HT1080 (cell line): Measurements from ENCODE around the gene ELFN2. TPM values are rescaled to one million over a fixed set of nuclear protein-coding genes. Genes with fewer than 3 reads are reported as not detected.

ENCODE experiments used
- DNase-seq: peaks from one replicate; pipeline ENCODE4 v3.0.0-alpha.2; 2015; ENCODE audit warnings: low read depth
- total RNA-seq: library from RNA; depleted of rRNA; stranded (reverse); fragments of >200 nt; shearing (Covaris generic); gene quantifications from 2 replicates; pipeline ENCODE4 v1.2.3, GENCODE V29; 2014

ELFN2 gene
- total RNA-seq, 1 experiment from 2014 or later = 7.0 TPM

- no peak for DNase-seq
Observed at GRCh38 chr22:37390075-37390474, 37.2 kb downstream of the ELFN2 start.

GRCh38 chr22:37388538-37388937 is 38.7 kb downstream of the ELFN2 start:
- no peak for DNase-seq

- DNase-seq = no peak
Observed at GRCh38 chr22:37387793-37388192, 39.5 kb downstream of the ELFN2 start.

GRCh38 chr22:37386441-37386840 is 40.8 kb downstream of the ELFN2 start:
- no peak for DNase-seq

GRCh38 chr22:37384691-37385090 is 42.6 kb downstream of the ELFN2 start:
- no peak for DNase-seq

- no peak for DNase-seq
Observed at GRCh38 chr22:37383341-37383740, 43.9 kb downstream of the ELFN2 start.

GRCh38 chr22:37381489-37381888 is 45.8 kb downstream of the ELFN2 start:
- DNase-seq = no peak

GRCh38 chr22:37379722-37380121 is 47.6 kb downstream of the ELFN2 start:
- no peak for DNase-seq

- DNase-seq = no peak
Observed at GRCh38 chr22:37379085-37379484, 48.2 kb downstream of the ELFN2 start.

- peak; percentile 44 for DNase-seq
Observed at GRCh38 chr22:37378642-37379058, 48.6 kb downstream of the ELFN2 start.

- no peak for DNase-seq
Observed at GRCh38 chr22:37377927-37378326, 49.4 kb downstream of the ELFN2 start.

GRCh38 chr22:37377138-37377537 is 50.1 kb downstream of the ELFN2 start:
- no peak for DNase-seq

- DNase-seq = no peak
Observed at GRCh38 chr22:37376643-37377042, 50.6 kb downstream of the ELFN2 start.

- DNase-seq = no peak
Observed at GRCh38 chr22:37375801-37376200, 51.5 kb downstream of the ELFN2 start.

GRCh38 chr22:37374571-37374970 is 52.7 kb downstream of the ELFN2 start:
- no peak for DNase-seq

GRCh38 chr22:37373451-37373850 is 53.8 kb downstream of the ELFN2 start:
- no peak for DNase-seq

GRCh38 chr22:37371911-37372310 is 55.4 kb downstream of the ELFN2 start:
- DNase-seq = no peak

GRCh38 chr22:37371491-37371890 is 55.8 kb downstream of the ELFN2 start:
- DNase-seq = no peak

- DNase-seq = no peak
Observed at GRCh38 chr22:37370306-37370979, 56.8 kb downstream of the ELFN2 start.

- no peak for DNase-seq
Observed at GRCh38 chr22:37369483-37369882, 57.8 kb downstream of the ELFN2 start.

GRCh38 chr22:37368058-37368457 is 59.2 kb downstream of the ELFN2 start:
- no peak for DNase-seq

GRCh38 chr22:37366601-37367000 is 60.7 kb downstream of the ELFN2 start:
- DNase-seq = no peak

- no peak for DNase-seq
Observed at GRCh38 chr22:37365950-37366349, 61.3 kb downstream of the ELFN2 start.
